Measurements from ENCODE around the gene HCAR1.

GRCh38 chr12:122729583-122730214, 945 bp downstream of the HCAR1 start:
- TF ChIP-seq CTCF (conservative IDR thresholded peaks at IDR 0.05; ENCODE audit: low read depth, low read length) (no peak), EZH2 (IDR thresholded peaks at IDR 0.05; ENCODE audit: low read length, unreplicated experiment) (no peak), EZH2phosphoT487 (IDR thresholded peaks at IDR 0.05; ENCODE audit: borderline replicate concordance, low read length) (no peak)
